Suppressor macrophage treated with lipopolysaccharide for 4 hours (primary cell): ENCODE measurements around the gene SLC6A5.
"Not testable (repeated sequence)": the region's sequence is repeated elsewhere in the genome, so short reads cannot be mapped to it uniquely, and the experiment has no call there.

Experiments
- DNase-seq: peaks from one replicate; pipeline ENCODE4 v3.0.0-alpha.2; 2020

SLC6A5 gene

GRCh38 chr11:20599221-20600019, at the start of gene SLC6A5:
TSS of gene SLC6A5 (plus strand) at chr11:20599608. CDS start at chr11:20599673, 65 bp downstream.
- DNase-seq: peak; percentile 29

- no peak for DNase-seq
Observed at GRCh38 chr11:20551096-20551495, 48.3 kb upstream of the SLC6A5 start.

- no peak for DNase-seq
Observed at GRCh38 chr11:20555783-20556182, 43.6 kb upstream of the SLC6A5 start.

- DNase-seq: not testable (repeated sequence)
Observed at GRCh38 chr11:20556396-20556795, 43.0 kb upstream of the SLC6A5 start.

- DNase-seq: no peak
Observed at GRCh38 chr11:20558741-20559140, 40.7 kb upstream of the SLC6A5 start.

DNA sequence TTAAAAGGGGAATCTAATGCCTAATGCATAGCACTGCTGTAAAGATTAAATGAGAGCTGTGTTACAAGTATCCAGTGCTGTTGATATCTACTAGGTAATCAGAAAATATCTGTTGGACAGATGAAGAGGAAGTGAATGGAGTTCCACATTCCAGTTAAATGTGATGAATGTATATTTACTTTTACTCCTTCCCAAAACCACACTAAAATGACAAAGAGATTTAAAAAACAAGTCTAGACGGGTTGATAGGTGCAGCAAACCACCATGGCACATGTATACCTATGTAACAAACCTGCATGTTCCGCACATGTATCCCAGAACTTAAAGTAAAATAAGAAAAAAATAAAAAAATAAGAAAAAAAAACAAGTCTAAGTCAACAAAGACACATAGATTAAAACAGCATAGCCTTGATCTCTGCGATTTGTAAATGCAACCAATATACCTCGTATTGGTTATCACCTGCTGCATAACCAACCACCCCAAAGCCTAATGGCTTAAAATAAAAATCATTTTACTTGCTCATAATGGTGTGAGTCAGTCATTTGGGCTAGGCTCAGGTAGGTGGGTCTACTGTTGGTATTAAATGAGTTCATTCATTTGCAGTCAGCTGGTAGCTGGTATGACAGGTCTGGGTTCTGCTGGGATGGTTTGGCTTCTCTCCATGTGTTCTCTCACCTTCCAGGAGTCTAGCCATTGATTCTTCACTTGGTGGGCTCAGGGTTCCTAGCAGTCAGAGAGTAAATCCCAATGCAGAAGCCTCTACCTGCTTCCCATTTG, 39.7 kb upstream of the SLC6A5 start:
- no peak for DNase-seq

DNA sequence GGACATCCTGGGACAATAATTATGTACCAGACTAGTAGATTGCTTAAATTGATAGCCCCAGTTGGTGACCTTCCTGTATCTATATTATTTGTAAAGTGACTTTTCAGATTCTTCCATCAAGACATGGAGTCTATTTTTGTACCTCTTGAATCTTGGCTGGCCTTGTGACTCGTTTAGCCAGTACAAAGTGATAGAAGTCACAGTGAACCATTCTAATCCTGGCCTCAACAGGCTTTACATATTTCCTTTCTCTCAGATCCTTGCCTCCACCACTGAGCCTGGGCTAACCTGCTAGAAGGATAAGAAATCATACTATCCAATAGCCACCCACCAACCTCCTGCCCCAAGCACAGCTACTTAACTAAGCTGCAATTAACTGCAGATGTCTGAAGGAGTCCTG, 37.5 kb upstream of the SLC6A5 start:
- DNase-seq: no peak

- DNase-seq: no peak
Observed at GRCh38 chr11:20563866-20564265, 35.5 kb upstream of the SLC6A5 start.

DNA sequence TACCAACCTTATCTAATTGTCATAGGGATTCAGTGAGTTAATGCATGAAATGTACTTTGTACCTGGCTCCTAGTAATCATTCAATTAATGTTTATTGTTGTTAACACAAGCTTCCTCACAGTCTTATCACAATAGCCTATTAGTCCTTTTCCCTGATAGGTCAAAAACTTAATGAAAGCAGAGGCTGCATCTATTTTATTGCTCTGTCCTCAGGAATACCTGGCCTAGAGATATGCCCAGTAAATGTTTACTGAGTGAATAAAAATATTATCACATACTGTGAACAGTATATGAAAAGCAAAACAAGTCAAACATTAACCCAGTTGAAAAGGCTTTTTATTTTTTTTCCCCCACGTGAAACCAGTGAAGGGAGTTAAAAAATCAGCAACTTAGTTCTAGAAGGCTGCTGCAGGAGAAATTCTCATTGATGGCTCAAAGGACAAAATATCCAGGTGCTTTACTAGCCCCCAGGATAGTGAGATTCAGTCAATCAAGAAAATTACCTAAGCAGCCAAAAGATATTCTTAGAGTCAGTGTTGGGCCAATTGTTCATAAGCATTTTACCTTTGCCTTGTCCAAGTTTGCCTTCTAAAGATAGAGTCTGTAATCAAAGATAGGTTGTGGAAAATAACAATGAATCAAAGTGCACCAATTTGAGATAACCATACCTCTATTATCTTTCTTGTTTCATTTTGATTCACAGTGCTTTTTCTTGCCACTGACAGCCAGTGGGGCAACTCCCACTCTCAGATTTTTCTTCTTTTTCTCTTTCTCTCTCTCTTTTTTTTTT, 34.4 kb upstream of the SLC6A5 start:
- no peak for DNase-seq

DNA sequence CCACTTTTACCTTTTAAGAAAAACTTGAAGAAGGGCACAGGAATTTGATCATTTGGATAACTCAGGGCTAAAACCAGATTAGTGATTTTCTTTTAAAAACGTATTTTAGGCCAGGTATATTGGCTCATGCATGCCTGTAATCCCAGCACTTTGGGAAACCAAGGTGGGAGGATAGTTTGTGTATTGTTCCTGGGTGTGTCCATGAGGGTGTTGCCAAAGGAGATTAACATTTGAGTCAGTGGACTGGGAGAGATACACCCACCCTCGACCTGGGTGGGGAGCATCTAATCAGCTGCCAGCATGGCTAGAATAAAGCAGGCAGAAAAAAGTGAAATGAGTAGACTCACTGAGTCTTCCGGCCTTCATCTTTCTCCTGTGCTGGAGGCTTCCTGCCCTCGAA, 33.3 kb upstream of the SLC6A5 start:
- not testable (repeated sequence) for DNase-seq

DNA sequence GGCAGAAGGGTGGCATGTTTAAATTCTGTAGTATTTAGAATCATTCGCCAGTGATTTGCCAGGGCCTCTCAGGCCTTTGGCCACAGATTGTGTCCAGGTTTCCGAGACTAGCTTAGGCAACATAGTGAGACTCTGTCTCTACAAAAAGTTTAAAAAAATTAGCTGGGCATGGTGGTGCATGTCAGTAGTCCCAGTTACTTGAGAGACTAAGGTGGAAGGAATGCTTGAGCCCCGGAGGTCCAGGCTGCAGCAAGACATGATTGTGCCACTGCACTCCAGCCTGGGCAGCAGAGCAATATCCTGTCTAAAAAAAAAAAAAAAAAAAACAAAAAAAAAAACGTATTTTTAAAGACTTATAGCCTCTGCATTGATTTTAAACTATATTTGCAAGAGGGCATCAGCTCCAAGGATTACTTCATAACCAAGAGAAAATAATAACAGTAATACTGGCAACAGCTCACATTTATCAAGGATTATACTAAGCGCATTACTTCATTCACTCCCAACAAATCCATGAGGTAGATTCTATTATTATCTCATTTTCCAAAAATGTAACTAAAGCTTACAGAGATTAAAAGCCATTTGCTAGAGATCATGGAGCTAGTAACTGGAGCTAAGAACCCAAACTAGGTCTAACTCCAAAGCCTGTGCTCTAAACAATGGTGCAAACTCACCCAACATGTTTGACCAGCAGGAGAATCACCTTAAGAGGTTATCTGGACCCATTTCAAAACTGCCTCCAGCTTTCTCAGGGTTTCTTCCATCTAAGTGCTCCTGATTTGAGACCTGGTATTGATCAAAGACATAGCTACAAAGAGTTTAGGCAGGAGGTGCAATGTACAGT, 32.6 kb upstream of the SLC6A5 start:
- no peak for DNase-seq

DNA sequence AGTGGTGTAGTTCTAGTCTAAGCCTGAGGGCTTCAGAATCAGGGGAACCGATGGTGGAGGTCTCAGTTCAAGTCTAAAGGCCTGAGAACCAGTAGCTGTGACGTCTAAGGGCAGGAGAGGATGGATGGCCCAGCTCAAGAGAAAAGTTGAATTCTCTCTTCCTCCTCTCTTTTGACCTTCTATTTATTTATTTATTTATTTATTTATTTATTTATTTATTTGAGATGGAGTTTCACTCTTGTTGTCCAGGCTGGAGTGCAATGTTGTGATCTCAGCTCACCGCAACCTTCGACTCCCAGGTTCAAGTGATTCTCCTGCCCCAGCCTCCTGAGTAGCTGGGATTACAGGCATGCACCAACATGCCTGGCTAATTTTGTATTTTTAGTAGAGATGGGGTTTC, 19.7 kb upstream of the SLC6A5 start:
- DNase-seq: not testable (repeated sequence)

DNA sequence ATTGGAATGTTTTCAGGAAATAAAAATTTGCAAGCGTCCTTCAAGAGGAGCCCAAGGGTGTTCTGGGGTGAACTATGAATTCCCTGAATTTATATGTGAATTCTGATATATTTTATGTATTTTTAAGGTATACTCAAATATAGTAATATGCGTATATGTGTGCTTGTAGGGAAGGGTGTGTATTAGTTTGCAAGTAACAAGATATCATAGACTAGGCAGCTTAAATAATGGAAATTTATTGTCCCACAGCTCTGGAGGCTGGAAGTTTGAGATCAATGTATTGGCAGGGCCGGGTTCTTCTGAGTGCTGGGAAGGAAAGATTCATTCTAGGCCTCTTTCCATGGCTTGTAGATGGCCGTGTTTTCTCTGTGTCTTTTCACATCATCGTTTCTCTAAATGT, 16.2 kb upstream of the SLC6A5 start:
- no peak for DNase-seq

DNA sequence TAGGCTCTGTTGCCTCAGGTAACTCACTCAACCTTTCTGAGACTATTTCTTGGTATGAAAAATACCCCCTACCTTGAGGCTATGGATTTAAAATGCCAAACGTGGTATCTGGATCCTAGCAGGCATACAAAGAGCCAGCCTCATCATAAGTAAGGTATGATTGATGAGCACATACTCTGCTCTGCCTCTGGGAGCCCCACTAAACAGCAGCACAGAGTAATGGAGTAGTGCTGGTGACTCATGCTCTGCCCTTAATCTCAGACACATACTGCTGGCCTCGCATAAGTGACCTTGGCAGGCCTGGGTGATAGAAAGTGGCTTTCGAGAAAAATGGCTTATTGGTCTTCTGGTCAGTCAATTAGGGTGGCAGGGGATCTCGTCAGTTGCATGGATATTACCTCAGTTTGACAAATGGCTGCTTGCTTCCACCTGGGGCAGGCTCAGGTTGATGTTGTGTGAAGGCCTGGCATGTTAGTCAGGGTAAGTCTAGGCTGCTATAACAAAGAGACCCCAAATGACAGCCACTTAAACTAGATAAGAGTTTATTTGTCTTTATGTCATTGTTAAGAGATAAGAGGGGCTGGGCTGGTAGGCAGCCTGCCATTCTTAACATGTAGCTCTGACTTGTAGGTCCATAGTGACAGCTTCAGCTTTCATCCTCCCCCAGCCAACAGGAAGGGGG, 15.2 kb upstream of the SLC6A5 start:
- no peak for DNase-seq

DNA sequence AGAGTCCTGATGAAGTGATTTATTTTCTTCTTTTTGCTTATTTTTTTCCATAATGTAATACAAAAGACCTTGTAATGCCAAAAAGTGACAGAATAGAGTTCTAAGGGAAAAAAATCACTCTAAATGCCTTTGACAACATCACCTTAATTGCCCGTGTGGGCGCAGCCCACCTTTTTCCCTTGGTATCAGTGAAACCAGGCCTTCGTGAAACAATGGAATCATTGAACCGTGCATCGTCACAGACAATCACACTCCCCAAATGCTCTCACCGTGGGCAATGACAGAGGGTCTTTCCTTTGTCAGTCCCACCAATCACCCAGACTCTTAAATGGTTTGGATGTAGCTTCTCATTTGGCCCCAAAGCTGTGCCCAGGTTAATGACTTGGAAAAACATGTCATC, 9.6 kb upstream of the SLC6A5 start:
- DNase-seq: no peak

DNA sequence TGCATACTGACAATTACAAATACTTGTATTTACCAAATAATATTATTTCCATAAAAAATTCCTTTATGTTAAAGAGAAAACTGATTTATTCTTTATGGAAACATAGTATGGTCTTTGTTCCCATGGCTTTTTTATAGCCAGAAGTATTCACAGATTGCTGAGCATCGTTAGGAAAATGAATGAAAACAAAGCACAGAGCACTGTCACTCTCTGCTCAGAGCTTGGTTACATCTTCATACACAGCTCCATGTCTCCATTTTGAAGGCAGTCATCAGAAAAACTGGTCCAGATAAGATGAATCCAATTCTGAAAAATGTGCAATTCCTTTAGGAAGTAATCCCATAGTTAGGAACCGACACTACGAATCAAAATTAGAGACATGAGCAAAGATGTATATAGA, 9.0 kb upstream of the SLC6A5 start:
- DNase-seq: no peak

- no peak for DNase-seq
Observed at GRCh38 chr11:20592741-20593140, 6.7 kb upstream of the SLC6A5 start.

DNA sequence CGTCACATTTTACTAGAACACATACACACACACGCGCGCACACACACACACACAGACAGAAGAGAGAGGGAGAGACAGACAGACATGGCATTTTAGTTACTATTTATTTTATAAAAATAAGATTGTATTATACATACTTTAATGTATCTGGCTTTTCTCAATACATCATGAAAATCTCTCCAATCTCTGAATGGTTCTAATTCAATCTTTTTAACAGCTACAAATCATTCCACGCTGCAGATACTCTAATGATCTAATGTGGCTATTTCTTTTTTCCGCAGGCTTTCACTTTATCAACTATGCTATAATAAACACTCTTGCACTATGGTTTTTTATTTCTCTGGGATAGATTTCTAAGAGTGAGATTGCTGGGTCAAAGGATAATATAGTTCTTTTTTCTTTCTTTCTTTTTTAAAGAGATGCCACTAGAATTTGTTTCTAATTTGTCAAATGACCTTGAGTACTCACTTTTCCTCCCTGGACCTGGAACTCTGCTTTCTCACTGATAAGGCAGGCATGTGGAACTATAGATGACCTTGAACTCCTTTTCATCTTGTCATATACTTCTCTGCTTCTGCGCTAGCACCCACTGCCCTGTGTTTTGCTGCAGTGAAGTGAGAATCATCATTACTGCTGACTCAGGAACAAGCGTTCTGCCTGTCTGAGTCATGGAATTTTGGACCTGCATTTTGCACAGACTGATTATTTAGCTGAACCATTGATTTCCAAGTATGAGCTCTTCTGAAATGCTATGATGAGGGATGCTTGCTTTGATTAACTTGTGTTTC, 4.9 kb upstream of the SLC6A5 start:
- DNase-seq: no peak

GRCh38 chr11:20595101-20595500, 4.3 kb upstream of the SLC6A5 start:
- DNase-seq: no peak

DNA sequence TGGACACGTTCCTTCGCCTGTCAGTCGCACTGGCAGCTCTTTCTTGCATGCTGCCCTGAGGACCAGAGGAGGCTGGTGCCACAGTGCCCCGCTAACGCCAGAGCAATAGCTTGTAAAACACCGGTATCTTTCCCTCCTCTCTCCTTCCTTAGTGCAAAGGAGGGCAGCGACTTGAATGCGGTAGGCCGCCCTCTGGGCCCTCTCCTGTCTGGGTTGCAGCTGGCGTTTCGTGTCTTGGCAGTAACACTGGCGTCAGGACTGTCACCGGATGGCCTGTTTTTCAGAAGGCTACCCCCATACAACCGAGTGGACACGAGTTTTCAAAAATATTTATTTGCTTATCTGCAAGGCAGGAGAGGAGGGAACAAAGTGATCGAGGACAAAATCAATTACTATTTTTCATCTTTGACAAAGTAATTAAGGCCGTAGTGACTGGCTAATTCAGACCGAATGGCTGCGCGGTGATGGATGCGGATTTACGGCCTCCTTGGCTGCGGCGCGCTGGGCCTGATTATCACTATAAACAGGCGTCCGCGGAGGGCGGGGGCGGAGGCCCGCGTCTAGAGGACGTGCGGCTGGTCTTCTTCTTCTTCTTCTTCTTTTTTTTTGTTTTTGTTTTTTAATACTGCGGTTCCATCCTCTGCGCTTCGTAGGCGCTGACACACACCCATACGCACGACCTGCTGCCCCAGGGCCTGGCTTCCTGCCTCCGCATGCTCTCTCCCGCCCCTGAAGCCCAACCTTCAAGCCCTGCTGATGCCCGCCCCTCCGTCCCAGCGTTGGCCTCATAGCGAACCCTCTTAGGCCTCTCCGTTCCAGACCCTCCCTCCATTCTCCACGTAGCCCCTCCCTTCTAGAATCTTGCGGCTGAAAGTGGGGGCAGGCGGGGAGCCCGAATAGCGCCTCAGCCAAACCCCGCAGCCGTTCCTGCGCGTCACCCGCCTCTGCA, 2.9 kb upstream of the SLC6A5 start:
- no peak for DNase-seq
